HG03432 (cell line): Measurements from ENCODE around the gene HECTD4.
"Not testable (repeated sequence)": the region's sequence is repeated elsewhere in the genome, so short reads cannot be mapped to it uniquely, and the experiment has no call there.

ENCODE experiments used
- ATAC-seq: cut with Tn5 transposase; IDR thresholded peaks from one replicate; pipeline ENCODE4 v1.9.1; 2021; ENCODE audit warnings: mild to moderate bottlenecking, moderate library complexity; ENCODE audit not compliant: unreplicated experiment

HECTD4 gene

GRCh38 chr12:112166051-112167015, 215.9 kb downstream of the HECTD4 start:
- no peak for ATAC-seq

- ATAC-seq = no peak
Measured at GRCh38 chr12:112165624-112166023, 216.6 kb downstream of the HECTD4 start.

DNA sequence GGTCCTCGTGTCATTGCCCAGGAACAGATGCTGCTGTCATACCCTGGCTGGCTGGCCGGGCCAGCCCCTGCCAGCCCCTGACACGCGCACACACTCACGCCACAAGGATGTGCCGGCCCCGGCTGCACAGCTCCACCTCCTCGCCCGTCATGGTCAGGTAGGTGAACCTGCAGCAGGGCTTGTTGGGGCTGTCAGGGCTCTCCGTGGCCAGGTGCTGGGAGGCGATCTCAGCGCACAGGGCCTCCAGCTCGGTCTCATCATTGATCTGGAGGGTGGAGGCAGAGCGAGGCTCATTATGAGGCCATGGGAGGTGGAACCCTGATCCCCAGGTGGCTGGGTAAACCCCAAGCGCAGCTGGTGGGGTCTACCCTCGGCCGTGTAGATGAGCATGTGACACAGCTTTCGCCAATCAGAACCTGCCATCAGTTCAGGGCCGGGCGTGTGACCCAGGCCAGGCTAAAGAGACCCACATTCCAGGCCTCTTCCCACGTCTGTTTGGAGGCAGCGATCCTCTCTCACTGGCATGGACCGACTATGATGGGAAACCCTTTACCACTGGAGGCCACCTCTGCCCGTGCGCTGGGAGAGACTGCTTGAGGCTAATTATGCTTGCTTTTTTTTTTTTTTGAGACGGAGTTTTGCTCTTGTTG, 218.1 kb downstream of the HECTD4 start:
- ATAC-seq = no peak

- no peak for ATAC-seq
Measured at GRCh38 chr12:112163471-112163991, 218.7 kb downstream of the HECTD4 start.

- ATAC-seq = no peak
Measured at GRCh38 chr12:112163056-112163455, 219.2 kb downstream of the HECTD4 start.

- no peak for ATAC-seq
Measured at GRCh38 chr12:112162241-112162790, 219.9 kb downstream of the HECTD4 start.

GRCh38 chr12:112161711-112162110, 220.5 kb downstream of the HECTD4 start:
- ATAC-seq = no peak

- no peak for ATAC-seq
Measured at GRCh38 chr12:112160611-112161010, 221.6 kb downstream of the HECTD4 start.

GRCh38 chr12:112159146-112159541, 223.1 kb downstream of the HECTD4 start:
- ATAC-seq = no peak

DNA sequence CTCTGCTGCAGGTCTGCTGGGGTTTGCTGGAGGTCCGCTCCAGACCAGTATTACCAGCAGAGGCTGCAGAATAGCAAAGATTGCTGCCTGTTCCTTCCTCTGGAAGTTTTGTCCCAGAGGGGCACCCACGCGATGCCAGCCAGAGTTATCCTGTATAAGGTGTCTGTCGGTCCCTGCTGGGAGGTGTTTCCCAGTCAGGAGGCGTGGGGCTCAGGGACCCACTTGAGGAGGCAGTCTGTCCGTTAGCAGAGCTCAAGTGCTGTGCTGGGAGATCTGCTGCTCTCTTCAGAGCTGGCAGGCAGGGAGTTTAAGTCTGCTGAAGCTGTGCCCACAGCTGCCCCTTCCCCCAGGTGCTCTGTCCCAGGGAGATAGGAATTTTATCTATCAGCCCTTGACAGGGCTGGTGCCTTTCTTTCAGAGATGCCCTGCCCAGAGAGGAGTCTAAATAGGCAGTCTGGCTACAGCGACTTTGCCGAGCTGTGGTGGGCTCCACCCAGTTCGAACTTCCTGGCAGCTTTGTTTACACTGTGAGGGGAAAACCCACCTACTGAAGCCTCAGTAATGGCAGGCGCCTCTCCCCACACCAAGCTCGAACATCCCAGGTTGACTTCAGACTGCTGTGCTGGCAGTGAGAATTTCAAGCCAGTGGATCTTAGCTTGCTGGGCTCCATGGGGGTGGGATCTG, 223.6 kb downstream of the HECTD4 start:
- not testable (repeated sequence) for ATAC-seq

DNA sequence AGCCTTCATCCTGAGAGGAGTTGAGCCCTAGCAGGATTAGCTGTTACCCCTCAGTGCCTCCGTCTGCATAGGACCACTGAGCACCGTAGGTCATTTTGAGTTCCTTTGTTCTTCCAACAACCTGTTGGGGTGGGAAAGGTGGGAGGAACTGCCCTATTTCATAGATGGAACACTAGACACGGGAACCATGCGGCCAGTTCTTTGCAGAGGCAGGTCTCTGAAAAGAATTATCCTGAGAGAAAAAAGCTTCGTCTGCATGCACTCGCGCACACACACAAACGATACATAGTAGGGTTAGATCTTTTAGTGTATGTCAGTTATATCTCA, 228.4 kb downstream of the HECTD4 start:
- ATAC-seq = no peak

- ATAC-seq = no peak
Measured at GRCh38 chr12:112153181-112153892, 228.9 kb downstream of the HECTD4 start.

DNA sequence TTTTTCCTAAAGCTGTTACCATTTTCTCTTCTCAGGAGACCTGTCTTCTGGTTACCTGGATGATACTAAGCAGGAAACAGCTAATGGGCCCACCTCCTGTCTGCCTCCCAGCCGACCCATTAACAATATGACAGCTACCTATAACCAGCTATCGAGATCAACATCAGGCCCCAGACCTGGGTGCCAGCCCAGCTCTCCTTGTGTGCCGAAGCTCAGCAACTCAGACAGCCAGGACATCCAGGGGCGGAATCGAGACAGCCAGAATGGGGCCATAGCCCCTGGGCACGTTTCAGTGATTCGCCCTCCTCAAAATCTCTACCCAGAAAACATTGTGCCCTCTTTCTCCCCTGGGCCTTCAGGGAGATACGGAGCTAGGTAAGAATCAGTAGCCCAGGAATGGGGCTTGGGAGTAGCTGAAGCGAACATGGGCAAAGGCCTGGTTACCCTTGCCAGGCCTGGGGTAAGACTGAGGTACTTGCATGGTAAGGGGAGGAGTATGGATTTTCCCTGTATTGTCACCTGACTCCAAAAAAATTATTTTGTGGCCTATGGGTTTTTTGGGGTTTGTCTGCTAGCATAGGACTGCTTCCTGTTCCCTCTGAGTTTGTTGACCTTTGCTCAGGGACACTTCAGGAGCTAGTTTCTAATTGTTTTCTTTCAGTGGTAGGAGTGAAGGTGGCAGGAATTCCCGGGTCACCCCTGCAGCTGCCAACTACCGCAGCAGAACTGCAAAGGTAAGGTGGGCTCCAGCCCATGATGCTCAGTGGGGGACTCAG, 230.3 kb downstream of the HECTD4 start:
- ATAC-seq = no peak

DNA sequence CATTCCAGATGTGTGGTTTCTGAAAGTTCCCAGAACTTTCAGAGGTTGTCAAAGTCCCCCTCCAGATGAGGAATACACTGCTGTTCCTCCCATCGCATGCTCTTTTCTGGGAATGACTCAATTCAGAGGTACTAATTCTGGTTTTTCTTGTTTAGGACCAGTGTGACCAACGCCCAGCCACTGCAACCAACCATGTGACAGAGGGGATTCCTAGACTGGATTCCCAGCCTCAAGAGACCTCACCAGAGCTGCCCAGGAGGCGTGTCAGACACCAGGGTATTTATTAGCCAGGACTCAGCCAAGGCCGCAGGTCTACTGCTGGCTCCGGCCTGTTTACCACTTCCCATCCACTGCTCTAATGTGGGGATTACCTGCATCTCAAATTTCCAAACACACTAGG, 232.6 kb downstream of the HECTD4 start:
- ATAC-seq = no peak

- ATAC-seq = no peak
Measured at GRCh38 chr12:112148031-112148513, 234.2 kb downstream of the HECTD4 start.

- ATAC-seq = no peak
Measured at GRCh38 chr12:112146123-112146522, 236.1 kb downstream of the HECTD4 start.

- no peak for ATAC-seq
Measured at GRCh38 chr12:112140728-112141127, 241.5 kb downstream of the HECTD4 start.

- ATAC-seq = no peak
Measured at GRCh38 chr12:112134731-112135130, 247.5 kb downstream of the HECTD4 start.

GRCh38 chr12:112133418-112133817, 248.8 kb downstream of the HECTD4 start:
- ATAC-seq = no peak

DNA sequence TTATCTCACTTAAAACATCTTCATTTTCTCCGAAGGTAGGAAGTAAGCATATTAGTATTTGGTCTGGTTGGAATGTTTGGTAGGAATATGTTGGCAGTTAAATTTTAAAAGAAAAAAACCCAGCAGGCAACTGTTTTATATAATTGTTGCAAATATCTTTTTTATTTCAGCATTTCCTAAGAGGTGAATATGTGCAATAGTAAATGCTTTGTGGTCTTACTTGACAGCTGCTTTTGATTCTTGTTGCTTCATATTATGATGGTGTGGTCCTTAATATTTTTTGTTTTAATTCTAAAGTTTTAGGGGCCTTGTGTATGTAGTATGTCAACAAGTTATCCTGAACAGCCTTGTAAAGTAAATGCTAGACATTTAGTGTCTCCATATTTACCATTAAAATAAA, 250.5 kb downstream of the HECTD4 start:
- no peak for ATAC-seq
